A549 (cell line): ENCODE measurements around the gene KRAS. TPM values are rescaled to one million over a fixed set of nuclear protein-coding genes. Genes with fewer than 3 reads are reported as not detected.
"Not testable (repeated sequence)": the region's sequence is repeated elsewhere in the genome, so short reads cannot be mapped to it uniquely, and the experiment has no call there.

Experiments used
- ATAC-seq, 2 experiments: fragments of 200-7000 bp in 1 of 2; fragments of >200 bp in 1 of 2; cut with Nextera tagmentation in 1 of 2; cut with Tn5 transposase in 1 of 2; 3 replicates each; pipeline versions ENCODE4 v1.8.0 to v1.9.1; 2018 to 2020; ENCODE audit warnings: mild to moderate bottlenecking in 1 of 2, moderate library complexity in 1 of 2
- CTCF ChIA-PET: fragments of 300-600 bp; sonication (Branson Sonifier 250); formaldehyde crosslinking; extraction: SDS; loops from one replicate; lab custom pipeline; 2021; ENCODE audit warnings: antibody characterized with exemption, inconsistent platforms; lab: Yijun Ruan, JAX
- POLR2A ChIA-PET: fragments of 350-600 bp; formaldehyde crosslinking; extraction: SDS; loops from one replicate; lab custom pipeline; 2021; ENCODE audit warnings: antibody characterized with exemption, inconsistent platforms; lab: Yijun Ruan, JAX
- DNase-seq, 2 experiments: peaks; one replicate each; pipeline versions ENCODE4 v3.0.0 to v3.0.0-alpha.2; 2011 to 2016; ENCODE audit warnings: low read depth in 1 of 2, low spot score in 1 of 2
- FAIRE-seq: peaks from 2 replicates; lab custom pipeline; 2011; peaks lifted over from hg19 to GRCh38; lab: Jason Lieb, UNC
- H3K27ac ChIP-seq, 2 experiments: fragments of >200 bp; sonication (Bioruptor Twin); formaldehyde crosslinking; 3 replicates each; pipeline ENCODE4 v1.5.1; 2016 to 2017
- H3K4me1 ChIP-seq: fragments of >200 bp; sonication (Bioruptor Twin); formaldehyde crosslinking; 3 replicates; pipeline ENCODE4 v1.6.1; 2016
- H3K4me2 ChIP-seq: fragments of >200 bp; sonication (Bioruptor Twin); formaldehyde crosslinking; 3 replicates; pipeline ENCODE4 v1.6.1; 2016
- H3K4me3 ChIP-seq: fragments of >200 bp; sonication (Bioruptor Twin); formaldehyde crosslinking; 3 replicates; pipeline ENCODE4 v1.5.1; 2016
- H3K9me3 ChIP-seq: fragments of >200 bp; sonication (Bioruptor Twin); formaldehyde crosslinking; 3 replicates; pipeline ENCODE4 v1.6.1; 2016
- CBX8 ChIP-seq: fragments of 200-600 bp; sonication (generic); IDR thresholded peaks from 2 replicates; pipeline ENCODE4 v1.6.1; 2016
- E2F6 ChIP-seq: IDR thresholded peaks from 2 replicates; pipeline ENCODE4 v1.6.1; 2012; ENCODE audit warnings: low read depth, borderline replicate concordance
- EHF ChIP-seq: fragments of 250-450 bp; sonication (Bioruptor Pico); IDR thresholded peaks from 2 replicates; pipeline ENCODE4 v1.5.0; 2020; ENCODE audit warnings: mild to moderate bottlenecking
- EHMT2 ChIP-seq: fragments of 200-600 bp; sonication (generic); IDR thresholded peaks from 2 replicates; pipeline ENCODE4 v1.6.1; 2016; ENCODE audit warnings: antibody characterized with exemption, low read depth, mild to moderate bottlenecking, moderate library complexity
- ELK1 ChIP-seq: fragments of 150-350 bp; IDR thresholded peaks from 2 replicates; pipeline ENCODE4 v1.6.1; 2014; ENCODE audit warnings: low read depth, mild to moderate bottlenecking, low read length
- HMGXB4 ChIP-seq: fragments of 250-450 bp; sonication (Bioruptor Pico); IDR thresholded peaks from 2 replicates; pipeline ENCODE4 v1.5.0; 2021; ENCODE audit warnings: mild to moderate bottlenecking, moderate library complexity, borderline replicate concordance
- JUNB ChIP-seq: fragments of >200 bp; sonication (Bioruptor Twin); formaldehyde crosslinking; IDR thresholded peaks from 2 replicates; pipeline ENCODE4 v1.6.1; 2016
- MAFK ChIP-seq: fragments of 450-650 bp; IDR thresholded peaks from 2 replicates; pipeline ENCODE4 v1.6.1; 2014; ENCODE audit not compliant: partially characterized antibody
- NR3C1 ChIP-seq: fragments of >200 bp; sonication (Bioruptor Twin); formaldehyde crosslinking; IDR thresholded peaks from 3 replicates; pipeline ENCODE4 v1.6.1; 2017
- POLR2AphosphoS2 ChIP-seq: conservative IDR thresholded peaks from 2 replicates; pipeline ENCODE4 v1.6.1; 2012; ENCODE audit warnings: low read length, improper control_type of control experiment, inconsistent platforms
- WGBS: methylation state at CpG from one replicate; pipeline ENCODE4 v1.1.6; 2017; ENCODE audit errors: missing lambda C conversion rate; 5-methylcytosine and 5-hydroxymethylcytosine counted together
- polyA plus RNA-seq, 4 experiments: library from polyadenylated mRNA; depleted of rRNA in 3 of 4; stranded (reverse); fragments of >200 nt; fragmentation: RNase III in 1 of 4; extraction: RNeasy Plus Mini Kit Qiagen cat#74134 plus additional on column Dnase treatment in 1 of 4; gene quantifications; 2 replicates in 3 of 4; 3 replicates in 1 of 4; pipeline ENCODE4 v1.2.3, GENCODE V29; 2011 to 2017
- TF ChIP-seq, protein P1 (sequence below): IDR thresholded peaks from 2 replicates; pipeline ENCODE4 v1.6.1; 2012

KRAS gene
- polyA plus RNA-seq, 2 of the 4 experiments (the other 2 are of a cell fraction): 16.5 to 38.4 TPM

- CTCF ChIA-PET: interaction anchor here (1.3 kb wide), 1 partner anchor 13 kb away, joined by 4 read pairs; no protein-coding TSS in a partner anchor
- POLR2A ChIA-PET: no interaction called here
- Histone ChIP-seq H3K4me3 (no peak overlapping the region), H3K4me1 (no peaks in the 10 kb centered on the region), H3K27ac (no peak overlapping the region), H3K4me2 (no peak overlapping the region), H3K9me3 (no peaks in the 10 kb centered on the region)
- TF ChIP-seq POLR2AphosphoS2 (no peak), EHMT2 (no peak), NR3C1 (no peak), MAFK (peak; percentile 18), ELK1 (no peak)
- TF ChIP-seq, protein P1, sequence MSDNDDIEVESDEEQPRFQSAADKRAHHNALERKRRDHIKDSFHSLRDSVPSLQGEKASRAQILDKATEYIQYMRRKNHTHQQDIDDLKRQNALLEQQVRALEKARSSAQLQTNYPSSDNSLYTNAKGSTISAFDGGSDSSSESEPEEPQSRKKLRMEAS: no peak
- FAIRE-seq (no peak), ATAC-seq (no peak), DNase-seq (no peak)
- WGBS: 72% methylated on average over 2 of the region's 2 CpGs
These were observed 44.6 kb upstream of the KRAS start for GRCh38 chr12:25295361-25295760.

DNA sequence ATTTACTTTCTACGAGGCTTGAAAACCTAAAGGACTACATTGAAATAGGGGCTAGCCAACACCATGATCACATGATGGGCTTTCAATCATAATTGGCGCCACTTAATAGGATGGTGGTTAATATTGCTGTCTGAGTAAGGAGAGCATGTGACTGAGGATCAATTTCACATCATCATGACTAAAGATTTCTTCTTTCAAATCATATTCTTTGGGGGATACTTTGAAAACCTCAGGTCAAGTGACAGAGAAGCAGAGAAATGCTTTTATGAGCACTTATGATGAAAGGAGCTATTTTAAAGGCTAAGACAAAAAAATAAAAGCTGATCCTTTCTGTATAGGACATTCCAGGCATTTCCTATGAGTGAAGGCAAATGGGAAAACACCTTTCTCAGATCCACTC is 42.9 kb upstream of the KRAS start:
- Histone ChIP-seq H3K9me3 (peaks cover 12% of the 10 kb centered on the region; the same call in 1 of the 3 replicates), H3K27ac (no peak overlapping the region), H3K4me1 (no peaks in the 10 kb centered on the region), H3K4me2 (no peak overlapping the region)
- no peak for FAIRE-seq
- 69% methylated on average over 2 of the region's 2 CpGs for WGBS
- DNase-seq: no peak
- POLR2A ChIA-PET: no interaction called here
- no peak for ATAC-seq
- CTCF ChIA-PET: interaction anchor here (0.6 kb wide), 1 partner anchor 53 kb away, joined by 3 read pairs; no protein-coding TSS in a partner anchor
- no peak for TF ChIP-seq POLR2AphosphoS2
- TF ChIP-seq HMGXB4: no peak
- TF ChIP-seq CBX8: no peak
- TF ChIP-seq, all 56 proteins: peak for 0
- H3K4me3 ChIP-seq: no peak overlapping the region

GRCh38 chr12:25292810-25293221 is 42.1 kb upstream of the KRAS start:
- POLR2A ChIA-PET, H3K27ac ChIP-seq, ATAC-seq, H3K4me2 ChIP-seq, FAIRE-seq, H3K4me1 ChIP-seq, DNase-seq, H3K4me3 ChIP-seq: not testable (repeated sequence)
- CTCF ChIA-PET: interaction anchor here (1.4 kb wide), 1 partner anchor 11 kb away, joined by 5 read pairs; no protein-coding TSS in a partner anchor
- peaks cover 12% of the 10 kb centered on the region; the same call in 1 of the 3 replicates for H3K9me3 ChIP-seq
- 82% methylated on average over 5 of the region's 5 CpGs for WGBS

DNA sequence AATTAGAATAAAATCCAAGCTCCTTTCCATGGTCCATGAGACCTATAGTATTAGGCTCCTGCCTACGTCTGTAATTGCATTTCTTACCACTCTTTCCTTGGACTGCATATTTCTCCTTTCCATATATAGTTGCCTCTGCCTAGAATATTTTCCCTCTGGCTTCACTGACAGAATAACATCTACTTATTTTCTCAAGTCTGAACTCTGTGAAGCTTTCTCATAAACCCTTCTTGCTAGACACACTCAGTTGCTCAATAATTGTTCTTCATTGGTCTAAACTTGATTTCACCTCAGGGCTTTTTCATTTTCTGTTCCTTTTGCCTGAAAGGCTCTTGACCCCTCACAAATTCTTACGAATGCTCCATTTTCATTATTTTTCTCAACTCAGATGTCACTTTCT is 36.9 kb upstream of the KRAS start:
- ATAC-seq: no peak
- H3K4me2 ChIP-seq: no peak overlapping the region
- H3K4me1 ChIP-seq: no peaks in the 10 kb centered on the region
- 34% methylated on average over 2 of the region's 2 CpGs for WGBS
- CTCF ChIA-PET: no interaction called here
- POLR2A ChIA-PET: no interaction called here
- FAIRE-seq: no peak
- H3K4me3 ChIP-seq: no peak overlapping the region
- no peak for DNase-seq
- TF ChIP-seq JUNB (no peak), EHF (CRISPR knock-in tag) (no peak)
- H3K27ac ChIP-seq: no peak overlapping the region
- H3K9me3 ChIP-seq: peaks cover 12% of the 10 kb centered on the region; the same call in 1 of the 3 replicates

DNA sequence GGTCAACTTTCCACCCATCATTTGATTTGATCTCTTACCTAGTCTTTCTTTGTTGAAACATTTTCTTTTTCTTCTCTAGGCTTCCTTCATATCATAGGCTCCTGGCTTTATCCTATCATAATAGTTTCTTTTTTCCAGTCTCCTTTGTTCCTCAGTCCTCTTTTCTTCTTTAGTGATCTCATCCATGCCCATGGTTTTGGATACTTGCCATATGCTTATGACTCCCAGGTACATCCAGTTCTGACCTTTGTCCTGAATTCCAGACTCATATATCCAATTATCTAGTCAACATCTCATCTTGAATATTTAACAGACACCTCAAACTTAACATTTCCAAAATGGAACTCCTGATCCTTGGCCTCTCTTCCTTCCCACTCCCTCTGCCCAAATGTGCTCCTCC is 36.1 kb upstream of the KRAS start:
- ChIA-PET CTCF (no interaction called here), POLR2A (no interaction called here)
- ATAC-seq (no peak), FAIRE-seq (no peak), DNase-seq (no peak)
- Histone ChIP-seq H3K4me2 (no peak overlapping the region), H3K4me3 (no peak overlapping the region), H3K4me1 (no peaks in the 10 kb centered on the region), H3K9me3 (peaks cover 12% of the 10 kb centered on the region; the same call in 1 of the 3 replicates), H3K27ac (no peak overlapping the region)
- no peak for TF ChIP-seq E2F6
- TF ChIP-seq, all 56 proteins: peak for 0
